OCI-LY1 (cell line): Measurements from ENCODE around the gene GNAZ.

Source experiments
- CTCF ChIP-seq: fragments of 200-600 bp; sonication (generic), shearing (Covaris generic); IDR thresholded peaks from 2 replicates; pipeline ENCODE4 v1.5.1; 2017; ENCODE audit warnings: mild to moderate bottlenecking, antibody characterized with exemption, low read length, moderate library complexity, mixed read lengths
- EZH2 ChIP-seq: fragments of 200-600 bp; sonication (generic), shearing (Covaris generic); IDR thresholded peaks from 2 replicates; pipeline ENCODE4 v1.8.0; 2017; ENCODE audit warnings: borderline replicate concordance, mixed run types, mild to moderate bottlenecking, antibody characterized with exemption, low read length, moderate library complexity, mixed read lengths

- TF ChIP-seq CTCF (no peak), EZH2 (no peak)
Measured at GRCh38 chr22:23069502-23070357, 589 bp upstream of the GNAZ start.
